ENCODE results near the gene CNIH3. TPM values are rescaled to one million over a fixed set of nuclear protein-coding genes. Genes with fewer than 3 reads are reported as not detected.

CNIH3 gene
- total RNA-seq, 6 donors from 2014 or later: 0.39 to 4.2 (median 2.1) TPM

DNA sequence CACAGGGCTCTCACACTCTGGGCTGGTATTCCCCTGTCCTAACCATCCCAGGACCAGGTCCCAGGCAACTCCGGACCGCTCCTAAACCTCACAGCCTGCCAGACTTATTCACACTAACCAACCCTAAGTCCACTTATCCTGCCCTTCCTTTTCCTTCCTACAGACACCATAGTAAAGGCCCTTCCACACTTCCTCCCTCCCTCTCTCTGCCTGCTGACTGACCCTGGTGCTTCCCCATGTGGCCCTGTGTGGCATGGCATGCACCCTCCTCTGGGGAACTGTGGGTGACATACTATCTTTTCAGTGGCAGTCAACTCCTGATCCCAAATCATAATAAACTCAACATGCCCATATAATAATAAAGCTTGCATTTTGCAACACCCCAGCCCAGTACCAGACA is 158.3 kb downstream of the CNIH3 start:
- no peak overlapping the region for H3K4me3 ChIP-seq
- TF ChIP-seq POLR2AphosphoS5 (IDR thresholded peaks at IDR 0.05) (no peak), POLR2A (IDR thresholded peaks at IDR 0.05) (no peak), EP300 (IDR thresholded peaks at IDR 0.05) (no peak)
- TF ChIP-seq, protein P1, sequence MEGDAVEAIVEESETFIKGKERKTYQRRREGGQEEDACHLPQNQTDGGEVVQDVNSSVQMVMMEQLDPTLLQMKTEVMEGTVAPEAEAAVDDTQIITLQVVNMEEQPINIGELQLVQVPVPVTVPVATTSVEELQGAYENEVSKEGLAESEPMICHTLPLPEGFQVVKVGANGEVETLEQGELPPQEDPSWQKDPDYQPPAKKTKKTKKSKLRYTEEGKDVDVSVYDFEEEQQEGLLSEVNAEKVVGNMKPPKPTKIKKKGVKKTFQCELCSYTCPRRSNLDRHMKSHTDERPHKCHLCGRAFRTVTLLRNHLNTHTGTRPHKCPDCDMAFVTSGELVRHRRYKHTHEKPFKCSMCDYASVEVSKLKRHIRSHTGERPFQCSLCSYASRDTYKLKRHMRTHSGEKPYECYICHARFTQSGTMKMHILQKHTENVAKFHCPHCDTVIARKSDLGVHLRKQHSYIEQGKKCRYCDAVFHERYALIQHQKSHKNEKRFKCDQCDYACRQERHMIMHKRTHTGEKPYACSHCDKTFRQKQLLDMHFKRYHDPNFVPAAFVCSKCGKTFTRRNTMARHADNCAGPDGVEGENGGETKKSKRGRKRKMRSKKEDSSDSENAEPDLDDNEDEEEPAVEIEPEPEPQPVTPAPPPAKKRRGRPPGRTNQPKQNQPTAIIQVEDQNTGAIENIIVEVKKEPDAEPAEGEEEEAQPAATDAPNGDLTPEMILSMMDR (IDR thresholded peaks at IDR 0.05): no peak
- 88 to 93% methylated on average over 2 of the region's 2 CpGs for WGBS, 2 donors
- H3K36me3 ChIP-seq: no peaks in the 10 kb centered on the region
- H3K27me3 ChIP-seq: no peaks in the 10 kb centered on the region
- ATAC-seq (ENCODE audit: low FRiP score in 2 of 2) (peak in 1 of 2 donors; percentile 11), DNase-seq (no peak)
- no peak overlapping the region for H3K27ac ChIP-seq
- H3K9me3 ChIP-seq: no peaks in the 10 kb centered on the region
- H3K4me1 ChIP-seq: peaks cover 0 to 14% (median 6%) of the 10 kb centered on the region in 4 donors

DNA sequence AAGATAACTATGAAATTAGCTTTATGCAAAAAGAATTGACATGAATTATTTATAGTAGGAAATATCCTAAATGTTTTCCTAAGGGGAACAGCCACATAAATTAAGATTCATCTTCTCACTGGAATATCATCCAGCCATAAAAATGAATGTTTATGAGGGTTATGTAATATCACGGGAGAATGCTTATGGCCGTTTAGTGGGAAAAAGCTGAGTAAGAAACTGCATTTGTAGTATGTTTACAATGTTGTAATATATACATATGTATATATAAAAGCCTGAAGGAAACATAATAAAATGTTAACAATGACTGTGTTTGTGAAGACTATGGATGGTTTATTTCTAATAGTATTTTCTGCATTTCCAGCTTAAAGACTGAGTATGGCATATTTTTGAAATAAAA is 161.1 kb downstream of the CNIH3 start:
- no peak for DNase-seq
- H3K4me3 ChIP-seq: no peak overlapping the region
- H3K27ac ChIP-seq: no peak overlapping the region
- H3K36me3 ChIP-seq: no peaks in the 10 kb centered on the region
- H3K9me3 ChIP-seq: no peaks in the 10 kb centered on the region
- WGBS, 2 donors: 68 to 71% methylated on average over 2 of the region's 2 CpGs
- TF ChIP-seq EP300 (IDR thresholded peaks at IDR 0.05): no peak
- TF ChIP-seq POLR2A (IDR thresholded peaks at IDR 0.05): no peak
- no peak for TF ChIP-seq POLR2AphosphoS5 (IDR thresholded peaks at IDR 0.05)
- TF ChIP-seq, protein P1 (IDR thresholded peaks at IDR 0.05): no peak
- H3K4me1 ChIP-seq: no peaks in the 10 kb centered on the region
- no peaks in the 10 kb centered on the region for H3K27me3 ChIP-seq
- no peak for ATAC-seq (ENCODE audit: low FRiP score in 2 of 2)

DNA sequence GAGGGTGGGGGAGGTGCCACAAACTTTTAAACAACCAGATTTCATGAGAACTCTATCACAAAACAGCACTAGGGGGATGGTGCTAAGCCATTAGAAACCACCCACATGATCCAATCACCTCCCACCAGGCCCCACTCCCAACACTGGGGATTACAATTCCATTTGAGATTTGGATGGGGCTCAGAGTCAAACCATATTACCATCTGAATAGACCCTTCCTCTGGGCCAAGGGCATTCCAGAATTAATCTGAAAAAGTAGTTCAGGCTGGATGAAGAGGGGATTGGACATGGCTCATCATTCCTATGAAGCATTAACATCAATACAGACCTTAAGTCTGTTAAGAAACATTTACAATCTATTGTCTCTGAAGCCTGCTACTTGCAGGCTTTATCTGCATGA is 163.4 kb downstream of the CNIH3 start:
- Histone ChIP-seq H3K27ac (no peak overlapping the region), H3K36me3 (no peaks in the 10 kb centered on the region), H3K9me3 (no peaks in the 10 kb centered on the region), H3K4me1 (peaks cover 0 to 3% (median 0%) of the 10 kb centered on the region in 4 donors), H3K27me3 (no peaks in the 10 kb centered on the region), H3K4me3 (no peak overlapping the region)
- DNase-seq: no peak
- TF ChIP-seq, protein P1 (IDR thresholded peaks at IDR 0.05): no peak
- no peak for TF ChIP-seq POLR2AphosphoS5 (IDR thresholded peaks at IDR 0.05)
- no peak for TF ChIP-seq POLR2A (IDR thresholded peaks at IDR 0.05)
- TF ChIP-seq EP300 (IDR thresholded peaks at IDR 0.05): no peak
- no peak for ATAC-seq (ENCODE audit: low FRiP score in 2 of 2)

DNA sequence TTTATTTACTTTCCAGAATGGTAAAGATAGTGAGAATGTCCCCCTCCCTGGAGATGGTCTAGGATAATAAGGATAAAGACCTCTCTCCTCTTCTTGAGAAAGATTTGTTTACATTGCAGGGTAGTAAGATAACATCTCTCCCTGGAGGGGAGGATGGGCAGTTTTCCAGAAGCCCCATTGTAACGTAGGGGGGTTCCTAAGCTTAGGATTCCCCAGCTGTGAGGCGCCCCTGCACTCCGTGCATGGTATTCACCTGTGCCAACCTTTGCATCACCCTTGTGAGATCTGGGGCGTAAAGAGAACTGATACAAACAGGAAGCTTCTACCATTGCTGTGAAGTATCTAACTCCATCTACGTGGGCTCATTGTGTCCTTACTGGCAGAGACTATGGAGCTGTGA is 164.6 kb downstream of the CNIH3 start:
- no peak overlapping the region for H3K27ac ChIP-seq
- 50 to 74% methylated on average over 2 to 5 of the region's 5 CpGs for WGBS, 2 donors
- ATAC-seq (ENCODE audit: low FRiP score in 2 of 2) (no peak), DNase-seq (no peak)
- peaks cover 0 to 3% (median 0%) of the 10 kb centered on the region in 4 donors for H3K4me1 ChIP-seq
- no peak overlapping the region for H3K4me3 ChIP-seq
- no peaks in the 10 kb centered on the region for H3K9me3 ChIP-seq
- no peaks in the 10 kb centered on the region for H3K36me3 ChIP-seq
- H3K27me3 ChIP-seq: no peaks in the 10 kb centered on the region
- TF ChIP-seq EP300 (IDR thresholded peaks at IDR 0.05): no peak
- no peak for TF ChIP-seq POLR2AphosphoS5 (IDR thresholded peaks at IDR 0.05)
- TF ChIP-seq, protein P1 (IDR thresholded peaks at IDR 0.05): no peak

DNA sequence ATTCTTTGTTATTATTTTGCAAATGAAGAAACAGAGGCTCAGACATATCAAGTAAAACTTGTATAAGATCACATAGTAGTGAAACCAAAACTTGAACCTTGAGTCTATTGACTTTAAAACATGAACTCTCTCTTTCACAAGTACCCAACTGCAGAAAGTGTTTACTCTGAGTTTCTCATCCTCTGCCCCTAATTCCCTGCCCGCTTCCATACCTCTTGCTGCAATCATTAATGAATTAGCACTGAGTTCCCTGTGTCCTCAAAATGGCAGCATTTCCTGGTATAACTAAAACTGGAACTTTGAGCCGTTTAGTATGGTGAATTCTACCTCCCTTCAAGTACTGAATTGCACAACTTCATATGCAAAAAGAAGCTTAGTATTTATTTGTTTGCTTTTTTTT is 165.7 kb downstream of the CNIH3 start:
- H3K27ac ChIP-seq: no peak overlapping the region
- DNase-seq: no peak
- 47 to 59% methylated on average over 2 of the region's 2 CpGs for WGBS, 2 donors
- H3K4me3 ChIP-seq: no peak overlapping the region
- no peak for ATAC-seq (ENCODE audit: low FRiP score in 2 of 2)
- TF ChIP-seq EP300 (IDR thresholded peaks at IDR 0.05): no peak
- no peak for TF ChIP-seq POLR2AphosphoS5 (IDR thresholded peaks at IDR 0.05)
- no peak for TF ChIP-seq POLR2A (IDR thresholded peaks at IDR 0.05)
- TF ChIP-seq, protein P1 (IDR thresholded peaks at IDR 0.05): no peak
- no peaks in the 10 kb centered on the region for H3K36me3 ChIP-seq
- H3K9me3 ChIP-seq: no peaks in the 10 kb centered on the region
- peaks cover 0 to 3% (median 0%) of the 10 kb centered on the region in 4 donors for H3K4me1 ChIP-seq
- H3K27me3 ChIP-seq: no peaks in the 10 kb centered on the region

Data from upper lobe of left lung (tissue), 6 donors.